Endothelial cell of umbilical vein (primary cell): ENCODE data around the gene STAG1. TPM values are rescaled to one million over a fixed set of nuclear protein-coding genes. Genes with fewer than 3 reads are reported as not detected.
"Not testable (repeated sequence)": the region's sequence is repeated elsewhere in the genome, so short reads cannot be mapped to it uniquely, and the experiment has no call there.

Experiments
- BruUV-seq: library from RNA; stranded (reverse); fragments of 400-500 nt; replicated peaks from 2 replicates; lab custom pipeline; 2021; lab: Mats Ljungman, UMichigan
- CTCF ChIA-PET: fragments of 300-600, 350-600 bp; sonication (Branson Sonifier 250); formaldehyde crosslinking; loops from one replicate; lab custom pipeline; 2021; ENCODE audit warnings: antibody characterized with exemption, inconsistent platforms; lab: Charles Lee
- POLR2A ChIA-PET: fragments of 300-600, 350-600 bp; sonication (Branson Sonifier 250); formaldehyde crosslinking; loops from one replicate; lab custom pipeline; 2021; ENCODE audit warnings: antibody characterized with exemption, inconsistent platforms; lab: Charles Lee
- DNase-seq: peaks from one replicate; pipeline ENCODE4 v3.0.0-alpha.2; 2011; ENCODE audit warnings: low read depth, low spot score
- FAIRE-seq: peaks from 2 replicates; lab custom pipeline; 2011; peaks lifted over from hg19 to GRCh38; lab: Jason Lieb, UNC
- H2AFZ ChIP-seq: 2 replicates; pipeline ENCODE4 v1.6.0; 2012; ENCODE audit warnings: low read depth, low read length, control low read depth, inconsistent platforms
- H3K27ac ChIP-seq: 2 replicates; pipeline ENCODE4 v1.5.1; 2011; ENCODE audit warnings: low read depth, mild to moderate bottlenecking, control low read depth, low read length, moderate library complexity; ENCODE audit not compliant: insufficient read depth
- H3K27me3 ChIP-seq, 2 experiments: 2 replicates each; pipeline versions ENCODE4 v1.6.0 to v1.6.1; 2011; ENCODE audit warnings: low read length in 2 of 2, mixed read lengths in 1 of 2; ENCODE audit not compliant: control insufficient read depth in 2 of 2, insufficient read depth in 2 of 2
- H3K36me3 ChIP-seq, 2 experiments: 2 replicates in 1 of 2; 3 replicates in 1 of 2; pipeline ENCODE4 v1.5.1; 2011; ENCODE audit warnings: low read length in 2 of 2, mild to moderate bottlenecking in 1 of 2, moderate library complexity in 1 of 2; ENCODE audit not compliant: control insufficient read depth in 2 of 2, insufficient read depth in 2 of 2; ENCODE audit errors: extremely low read depth in 1 of 2
- H3K4me1 ChIP-seq: 3 replicates; pipeline ENCODE4 v1.5.1; 2011; ENCODE audit warnings: mild to moderate bottlenecking, low read length; ENCODE audit not compliant: control insufficient read depth, insufficient read depth; ENCODE audit errors: extremely low read depth
- H3K4me2 ChIP-seq: 2 replicates; pipeline ENCODE4 v1.6.1; 2011; ENCODE audit warnings: low read length, control low read depth, mixed read lengths; ENCODE audit not compliant: insufficient read depth
- H3K4me3 ChIP-seq, 3 experiments: fragments of 200-600 bp in 1 of 3; sonication (generic), shearing (Covaris generic) in 1 of 3; replicated peaks in 1 of 3; 2 replicates each; pipeline ENCODE4 v1.5.1; 2011 to 2016; ENCODE audit warnings: control low read depth in 3 of 3, low read length in 3 of 3, mild to moderate bottlenecking in 2 of 3, inconsistent platforms in 1 of 3, low read depth in 1 of 3, moderate library complexity in 1 of 3; ENCODE audit not compliant: insufficient read depth in 1 of 3
- H3K79me2 ChIP-seq: 2 replicates; pipeline ENCODE4 v1.6.0; 2012; ENCODE audit warnings: low read length, inconsistent platforms; ENCODE audit not compliant: control insufficient read depth, insufficient read depth
- H3K9ac ChIP-seq: replicated peaks from 2 replicates; pipeline ENCODE3; 2011; ENCODE audit warnings: low read length, control low read depth; ENCODE audit not compliant: insufficient read depth; ENCODE audit errors: extremely low read depth
- H3K9me1 ChIP-seq: replicated peaks from 3 replicates; pipeline ENCODE4 v1.6.0; 2011; ENCODE audit warnings: mild to moderate bottlenecking, low read length; ENCODE audit not compliant: control insufficient read depth, insufficient read depth; ENCODE audit errors: extremely low read depth
- H3K9me3 ChIP-seq: replicated peaks from 2 replicates; pipeline ENCODE4 v1.5.1; 2012; ENCODE audit warnings: low read length, inconsistent platforms; ENCODE audit not compliant: control insufficient read depth, insufficient read depth
- H4K20me1 ChIP-seq: replicated peaks from 2 replicates; pipeline ENCODE3; 2011; ENCODE audit warnings: mild to moderate bottlenecking, low read length; ENCODE audit not compliant: control insufficient read depth, insufficient read depth; ENCODE audit errors: extremely low read depth
- FOS ChIP-seq: IDR thresholded peaks from 2 replicates; pipeline ENCODE4 v1.6.1; 2011; ENCODE audit warnings: mild to moderate bottlenecking, low read length, moderate library complexity, borderline replicate concordance; ENCODE audit not compliant: insufficient read depth
- GATA2 ChIP-seq: IDR thresholded peaks from 2 replicates; pipeline ENCODE4 v1.7.0; 2011; ENCODE audit warnings: low read depth, mild to moderate bottlenecking, moderate library complexity, mixed read lengths, low read length; ENCODE audit not compliant: insufficient read length, insufficient read depth
- JUN ChIP-seq: IDR thresholded peaks from 2 replicates; pipeline ENCODE4 v1.6.1; 2011; ENCODE audit warnings: borderline replicate concordance, low read depth; ENCODE audit not compliant: insufficient read length, insufficient read depth
- MYC ChIP-seq: IDR thresholded peaks from one replicate; pipeline ENCODE4 v1.6.1; 2011; ENCODE audit warnings: mild to moderate bottlenecking, low read depth, low read length
- dilution Hi-C: fragments of 300-500 bp; cut with MboI; formaldehyde crosslinking; loops from one replicate; pipeline ENCODE4 v1.15.0; 2019; ENCODE audit warnings: low sequenced_read_pairs; ENCODE audit not compliant: extremely low pct_ligation_motif_present
- intact Hi-C: fragments of 100-400 bp; cut with micrococcal nuclease; formaldehyde crosslinking; loops from one replicate; pipeline ENCODE4 v1.10.0; 2022
- polyA plus RNA-seq, 4 experiments: library from polyadenylated mRNA; depleted of rRNA in 3 of 4; stranded (reverse) in 3 of 4; unstranded in 1 of 4; fragments of >200 nt; gene quantifications; 2 replicates each; pipeline versions ENCODE4 v1.2.1 to v1.2.3, GENCODE V29; 2011 to 2012; ENCODE audit warnings: missing spikeins in 1 of 4
- total RNA-seq: library from RNA; stranded (reverse); gene quantifications from 2 replicates; pipeline ENCODE4 v1.2.3, GENCODE V29; 2021

STAG1 gene
- total and polyA plus RNA-seq, 2 donors (not counting 3 experiments of a cell fraction or from before 2014, with no cell fraction given), result 7.4 to 42.1 TPM

DNA sequence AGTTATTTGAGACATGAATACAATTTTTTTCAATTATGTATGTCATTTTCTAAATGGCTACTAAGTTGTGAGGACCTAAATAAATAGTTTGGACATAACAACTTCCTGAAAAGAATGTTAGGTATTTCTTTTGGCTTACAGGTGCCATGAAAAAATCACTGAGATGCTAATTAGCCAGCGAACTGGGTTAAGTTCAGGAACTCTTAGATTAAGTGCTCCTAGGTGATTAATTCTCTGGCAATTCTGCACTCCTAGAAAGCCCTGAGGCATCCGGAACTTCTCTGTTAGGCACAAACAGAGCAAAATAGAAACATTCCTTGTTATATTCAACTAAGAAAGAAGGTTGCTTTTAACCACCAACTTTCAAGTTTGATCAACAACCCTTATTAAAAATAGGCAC is 192.3 kb downstream of the STAG1 start:
- Histone ChIP-seq H4K20me1 (no peaks in the 10 kb centered on the region), H3K4me3 (no peak overlapping the region), H3K4me2 (no peak overlapping the region), H3K9me1 (no peaks in the 10 kb centered on the region), H3K36me3 (no peaks in the 10 kb centered on the region), H3K9ac (no peak overlapping the region), H3K27ac (no peak overlapping the region), H3K27me3 (no peaks in the 10 kb centered on the region), H2AFZ (no peak overlapping the region), H3K4me1 (no peaks in the 10 kb centered on the region), H3K79me2 (no peaks in the 10 kb centered on the region), H3K9me3 (no peaks in the 10 kb centered on the region)
- TF ChIP-seq GATA2, result no peak
- no peak for TF ChIP-seq JUN
- no peak for TF ChIP-seq MYC
- TF ChIP-seq FOS, result no peak
- intact Hi-C loops (no loop called here), dilution Hi-C loops (no loop called here)
- DNase-seq (no peak), FAIRE-seq (no peak)
- CTCF ChIA-PET, result interaction anchor here (1.0 kb wide), 1 partner anchor 12 kb away, joined by 3 read pairs; no protein-coding TSS in a partner anchor
- no TSS peak for BruUV-seq
- POLR2A ChIA-PET, result no interaction called here

DNA sequence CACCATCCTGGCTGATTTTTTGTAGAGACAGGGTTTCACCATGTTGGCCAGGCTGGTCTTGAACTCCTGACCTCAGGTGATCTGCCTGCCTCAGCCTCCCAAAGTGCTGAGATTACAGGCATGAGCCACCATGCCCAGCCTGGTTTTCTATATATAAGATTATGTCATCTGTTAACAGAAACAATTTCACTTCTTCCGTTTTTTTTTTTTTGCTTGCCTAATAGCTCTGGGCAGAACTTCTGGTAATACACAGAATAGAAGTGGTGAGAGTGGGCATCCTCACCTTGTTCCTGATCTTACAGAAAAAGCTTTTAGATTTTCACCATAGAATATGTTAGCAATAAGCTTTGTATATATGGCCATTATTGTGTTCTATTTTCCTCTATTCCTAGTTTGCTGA is 202.7 kb downstream of the STAG1 start:
- H3K79me2 ChIP-seq, H3K36me3 ChIP-seq, H3K9me1 ChIP-seq, H3K27me3 ChIP-seq, H3K4me3 ChIP-seq, H3K9ac ChIP-seq, H3K4me2 ChIP-seq, H4K20me1 ChIP-seq, H3K27ac ChIP-seq, H3K9me3 ChIP-seq, dilution Hi-C loops, BruUV-seq, FAIRE-seq, H2AFZ ChIP-seq, DNase-seq: not testable (repeated sequence)
- ChIA-PET CTCF (interaction anchor here (1.1 kb wide), 1 partner anchor 203 kb away, joined by 6 read pairs; the partner anchor contains the start of gene STAG1), POLR2A (interaction anchor here (0.7 kb wide), 1 partner anchor 203 kb away, joined by 3 read pairs; the partner anchor contains the start of gene STAG1)
- intact Hi-C loops, result loop anchor here (10.0 kb wide), 2 partner anchors 465 to 475 kb away; no protein-coding TSS in a partner anchor
- peaks cover 11% of the 10 kb centered on the region for H3K4me1 ChIP-seq
